ENCODE results near the gene TAF4.

TAF4 gene

GRCh38 chr20:62045529-62046285, 20.0 kb downstream of the TAF4 start:
- Histone ChIP-seq H3K36me3 (no peaks in the 10 kb centered on the region), H3K27ac (peak overlapping the region; percentile 20), H3K27me3 (no peaks in the 10 kb centered on the region), H3K4me1 (ENCODE audit: control insufficient read depth in 1 of 2, insufficient read depth in 1 of 2, low read depth in 1 of 2, low read length in 1 of 2) (peaks cover 14 to 24% of the 10 kb centered on the region in 2 experiments), H3K9me3 (no peaks in the 10 kb centered on the region), H3K4me3 (ENCODE audit: low read depth in 1 of 2, low read length in 1 of 2) (no peak overlapping the region)
- no peak for TF ChIP-seq CTCF (IDR thresholded peaks at IDR 0.05)

DNA sequence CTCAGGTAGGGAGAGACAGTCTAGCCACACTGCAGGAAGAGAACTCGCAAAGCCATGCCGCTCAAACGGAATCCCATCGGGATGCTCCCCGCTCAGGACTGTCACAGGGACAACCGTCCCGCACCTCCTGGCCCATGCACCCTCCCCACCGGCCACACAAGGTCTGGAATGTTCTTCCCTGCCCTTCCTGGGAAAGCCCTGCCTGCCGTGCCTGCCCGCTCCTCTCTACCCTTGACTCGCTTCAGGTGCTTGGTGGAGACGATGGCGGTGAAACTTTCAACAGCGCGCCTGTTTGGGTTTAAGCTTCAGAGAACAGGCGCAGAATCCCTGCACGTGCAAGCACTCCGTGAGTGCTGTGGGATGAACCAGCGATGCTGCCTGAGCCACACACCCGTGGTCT, 20.6 kb downstream of the TAF4 start:
- no peak overlapping the region for H3K4me3 ChIP-seq (ENCODE audit: low read depth in 1 of 2, low read length in 1 of 2)

DNA sequence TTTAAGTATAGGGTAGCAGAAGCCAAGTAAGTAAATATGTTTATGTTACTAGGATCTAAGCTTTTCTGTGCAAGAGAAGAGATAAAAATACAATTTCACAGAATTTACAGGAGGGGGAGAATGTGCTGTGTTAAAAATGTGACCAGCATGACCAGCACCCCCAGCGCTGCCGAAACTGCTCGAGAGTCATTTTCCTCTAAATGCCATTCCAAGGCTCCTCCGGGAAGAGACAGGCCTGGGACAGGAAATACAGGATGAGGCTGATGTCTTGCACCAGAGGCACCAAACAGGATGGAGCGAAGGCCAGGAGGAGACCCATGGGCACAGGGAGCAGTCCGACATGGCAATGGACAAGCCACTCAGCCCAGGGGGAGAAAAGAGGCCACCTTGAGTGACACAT, 21.1 kb downstream of the TAF4 start:
- H3K9me3 ChIP-seq: no peaks in the 10 kb centered on the region
- H3K27ac ChIP-seq: no peak overlapping the region
- no peak for TF ChIP-seq CTCF (IDR thresholded peaks at IDR 0.05)
- peaks cover 14 to 24% of the 10 kb centered on the region in 2 experiments for H3K4me1 ChIP-seq (ENCODE audit: control insufficient read depth in 1 of 2, insufficient read depth in 1 of 2, low read depth in 1 of 2, low read length in 1 of 2)
- H3K36me3 ChIP-seq: no peaks in the 10 kb centered on the region
- H3K4me3 ChIP-seq (ENCODE audit: low read depth in 1 of 2, low read length in 1 of 2): no peak overlapping the region
- no peaks in the 10 kb centered on the region for H3K27me3 ChIP-seq

More for the DNA sequence above, 20.6 kb downstream of the TAF4 start:
- Histone ChIP-seq H3K27me3 (no peaks in the 10 kb centered on the region), H3K9me3 (no peaks in the 10 kb centered on the region), H3K36me3 (no peaks in the 10 kb centered on the region), H3K27ac (no peak overlapping the region), H3K4me1 (ENCODE audit: control insufficient read depth in 1 of 2, insufficient read depth in 1 of 2, low read depth in 1 of 2, low read length in 1 of 2) (peaks cover 14 to 24% of the 10 kb centered on the region in 2 experiments)
- TF ChIP-seq CTCF (IDR thresholded peaks at IDR 0.05): no peak

DNA sequence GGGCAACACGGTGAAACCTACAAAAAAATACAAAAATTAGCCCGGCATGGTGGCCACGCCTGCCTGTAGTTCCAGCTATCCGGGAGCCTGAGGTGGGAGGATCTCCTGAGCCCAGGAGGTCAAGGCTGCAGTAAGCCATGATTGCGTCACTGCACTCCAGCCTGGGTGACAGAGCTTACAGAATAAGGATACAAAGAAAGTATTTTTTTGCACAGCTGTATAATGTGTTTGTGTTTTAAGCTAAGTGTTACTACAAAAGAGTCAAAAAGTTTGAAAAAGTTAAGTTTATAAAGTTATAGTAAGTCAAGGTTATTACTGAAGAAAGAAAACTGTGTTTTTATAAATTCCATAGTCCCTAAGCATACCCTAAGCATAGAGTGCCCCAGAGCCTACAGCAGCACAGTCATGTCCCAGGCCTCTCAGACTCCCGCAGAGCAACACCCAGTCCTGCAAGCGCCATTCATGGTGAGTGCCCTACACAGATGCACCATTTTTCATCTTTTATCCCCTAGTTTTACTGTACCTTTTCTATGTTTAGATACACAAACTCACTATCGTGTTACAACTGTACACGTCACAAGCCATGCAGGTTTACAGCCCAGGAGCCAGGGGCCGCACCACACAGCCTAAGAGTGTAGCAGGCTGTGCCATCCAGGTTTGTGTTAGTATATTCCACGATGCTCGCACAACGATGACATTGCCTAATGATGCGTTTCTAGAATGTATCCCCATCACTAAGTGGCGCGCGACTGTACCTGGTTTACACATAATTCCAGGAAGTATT, 22.4 kb downstream of the TAF4 start:
- no peaks in the 10 kb centered on the region for H3K27me3 ChIP-seq
- H3K4me1 ChIP-seq (ENCODE audit: control insufficient read depth in 1 of 2, insufficient read depth in 1 of 2, low read depth in 1 of 2, low read length in 1 of 2): peaks cover 14 to 24% of the 10 kb centered on the region in 2 experiments
- no peaks in the 10 kb centered on the region for H3K36me3 ChIP-seq
- TF ChIP-seq CTCF (IDR thresholded peaks at IDR 0.05): no peak
- H3K9me3 ChIP-seq: no peaks in the 10 kb centered on the region
- H3K4me3 ChIP-seq (ENCODE audit: low read depth in 1 of 2, low read length in 1 of 2): no peak overlapping the region
- H3K27ac ChIP-seq: no peak overlapping the region

DNA sequence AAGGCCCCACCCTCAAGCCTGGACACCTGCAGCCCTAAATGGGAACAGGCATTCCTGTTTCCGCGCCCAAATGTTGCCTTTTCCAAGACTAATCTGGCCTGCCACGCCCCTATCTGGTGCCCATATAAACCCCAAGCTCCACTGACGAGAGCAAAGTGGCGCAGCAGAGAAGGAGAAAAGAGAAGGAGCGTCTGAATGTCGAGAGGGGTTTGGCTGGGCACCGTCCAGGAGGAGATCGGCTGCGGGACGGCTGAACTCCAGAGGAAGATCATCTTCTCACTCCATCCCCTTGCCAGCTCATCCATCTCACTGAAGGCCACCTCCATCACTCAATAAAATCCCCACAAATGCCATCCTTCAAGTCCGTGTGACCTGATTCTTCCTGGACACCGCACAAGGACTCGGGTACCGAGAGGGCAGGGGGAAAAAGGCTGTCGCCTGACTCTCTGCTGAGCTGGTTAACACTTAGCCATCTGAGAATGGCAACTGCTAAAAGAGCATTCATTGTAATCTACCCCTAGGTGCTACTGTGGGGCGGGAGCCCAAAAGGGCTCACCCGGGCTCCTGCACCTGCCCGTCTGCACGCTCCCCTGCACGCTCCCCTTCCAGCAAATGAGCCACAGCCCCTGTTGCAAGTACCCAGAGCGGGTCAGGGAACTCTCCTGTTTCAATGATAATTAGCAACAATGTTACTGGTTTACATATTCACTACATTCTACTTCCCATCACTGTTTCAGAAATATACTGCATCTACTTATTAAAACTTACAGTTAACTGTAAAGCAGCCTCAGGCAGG, 23.5 kb downstream of the TAF4 start:
- H3K4me1 ChIP-seq (ENCODE audit: control insufficient read depth in 1 of 2, insufficient read depth in 1 of 2, low read depth in 1 of 2, low read length in 1 of 2): peaks cover 14 to 24% of the 10 kb centered on the region in 2 experiments
- no peak overlapping the region for H3K27ac ChIP-seq
- H3K9me3 ChIP-seq: no peaks in the 10 kb centered on the region
- no peak for TF ChIP-seq CTCF (IDR thresholded peaks at IDR 0.05)
- H3K36me3 ChIP-seq: no peaks in the 10 kb centered on the region
- H3K4me3 ChIP-seq (ENCODE audit: low read depth in 1 of 2, low read length in 1 of 2): no peak overlapping the region
- H3K27me3 ChIP-seq: no peaks in the 10 kb centered on the region

All from neutrophil (primary cell).